Vagina (tissue), 2 donors: Measurements from ENCODE around the gene LIMA1. TPM values are rescaled to one million over a fixed set of nuclear protein-coding genes. Genes with fewer than 3 reads are reported as not detected.
"Not testable (repeated sequence)": the region's sequence is repeated elsewhere in the genome, so short reads cannot be mapped to it uniquely, and the experiment has no call there.

Experiments
- DNase-seq, 2 donors: peaks; one replicate each; pipeline ENCODE4 v3.0.0-alpha.2; 2017; ENCODE audit errors: extremely low spot score in 2 of 2
- H3K27ac ChIP-seq: fragments of 200-600 bp; sonication (generic); one replicate; pipeline ENCODE4 v1.5.1; 2019
- H3K27me3 ChIP-seq: fragments of 200-600 bp; sonication (generic); one replicate; pipeline ENCODE4 v1.5.1; 2019
- H3K36me3 ChIP-seq, 2 donors: fragments of 200-600 bp; sonication (generic); one replicate each; pipeline ENCODE4 v1.5.1; 2017 to 2019
- H3K4me1 ChIP-seq: fragments of 200-600 bp; sonication (generic); one replicate; pipeline ENCODE4 v1.5.1; 2019
- H3K4me3 ChIP-seq, 2 donors: fragments of 200-600 bp; sonication (generic); 1 replicate in 1 of 2; 2 replicates in 1 of 2; pipeline ENCODE4 v1.5.1; 2016 to 2019
- H3K9me3 ChIP-seq: fragments of 200-600 bp; sonication (generic); one replicate; pipeline ENCODE4 v1.5.1; 2019
- CTCF ChIP-seq, 3 experiments: fragments of 450-650 bp in 2 of 3; fragments of 200-600 bp in 1 of 3; sonication (generic) in 1 of 3; IDR thresholded peaks; one replicate each; pipeline ENCODE4 v1.5.1; 2017 to 2019; ENCODE audit warnings: antibody characterized with exemption in 3 of 3, mild to moderate bottlenecking in 2 of 3, moderate library complexity in 2 of 3
- POLR2A ChIP-seq, 2 donors: fragments of 450-650 bp; IDR thresholded peaks; one replicate each; pipeline ENCODE4 v1.6.1; 2017; ENCODE audit warnings: antibody characterized with exemption in 2 of 2, mild to moderate bottlenecking in 2 of 2, moderate library complexity in 2 of 2
- POLR2AphosphoS5 ChIP-seq, 2 donors: sonication (generic); formaldehyde crosslinking; IDR thresholded peaks; one replicate each; pipeline ENCODE4 v1.9.0; 2017; ENCODE audit warnings: antibody characterized with exemption in 2 of 2, mild to moderate bottlenecking in 2 of 2, low read depth in 1 of 2; ENCODE audit not compliant: insufficient read depth in 1 of 2
- intact Hi-C: fragments of 100-400 bp; cut with DNase I; formaldehyde crosslinking; loops from one replicate; pipeline ENCODE4 v1.15.1; 2023
- total RNA-seq: library from RNA; depleted of rRNA; stranded (reverse); fragments of >200 nt; gene quantifications from one replicate; pipeline ENCODE4 v1.2.3, GENCODE V29; 2016

Gene LIMA1
- total RNA-seq, 1 donor from 2014 or later: 99.2 TPM

- Histone ChIP-seq H3K27ac (peak overlapping the region; percentile 18), H3K27me3 (no peaks in the 10 kb centered on the region), H3K9me3 (no peaks in the 10 kb centered on the region), H3K4me3 (no peak overlapping the region), H3K4me1 (peaks cover 22% of the 10 kb centered on the region), H3K36me3 (no peaks in the 10 kb centered on the region)
- no peak for DNase-seq
- TF ChIP-seq POLR2AphosphoS5 (IDR thresholded peaks at IDR 0.05; ENCODE audit: insufficient read depth in 1 of 2, low read depth in 1 of 2) (peak in 1 of 2 donors; percentile 30), POLR2A (IDR thresholded peaks at IDR 0.05) (no peak), CTCF (IDR thresholded peaks at IDR 0.05) (no peak)
- intact Hi-C loops: no loop called here
Measured at GRCh38 chr12:50251619-50252252, 31.6 kb downstream of the LIMA1 start.

- H3K36me3 ChIP-seq: no peaks in the 10 kb centered on the region
- peaks cover 30% of the 10 kb centered on the region for H3K4me1 ChIP-seq
- no peak for TF ChIP-seq POLR2A (IDR thresholded peaks at IDR 0.05)
- no peak for TF ChIP-seq CTCF (IDR thresholded peaks at IDR 0.05)
- no peak for TF ChIP-seq POLR2AphosphoS5 (IDR thresholded peaks at IDR 0.05; ENCODE audit: insufficient read depth in 1 of 2, low read depth in 1 of 2)
- no peak for DNase-seq
- no peaks in the 10 kb centered on the region for H3K9me3 ChIP-seq
- no peak overlapping the region for H3K27ac ChIP-seq
- H3K27me3 ChIP-seq: no peaks in the 10 kb centered on the region
- intact Hi-C loops: no loop called here
- H3K4me3 ChIP-seq: no peak overlapping the region
Measured at GRCh38 chr12:50249464-50250182, 33.7 kb downstream of the LIMA1 start.

GRCh38 chr12:50248883-50249282 is 34.4 kb downstream of the LIMA1 start:
- Histone ChIP-seq H3K36me3 (no peaks in the 10 kb centered on the region), H3K4me3 (no peak overlapping the region), H3K9me3 (no peaks in the 10 kb centered on the region), H3K4me1 (peaks cover 29% of the 10 kb centered on the region), H3K27me3 (no peaks in the 10 kb centered on the region), H3K27ac (no peak overlapping the region)
- intact Hi-C loops: no loop called here
- no peak for DNase-seq
- no peak for TF ChIP-seq CTCF (IDR thresholded peaks at IDR 0.05)
- TF ChIP-seq POLR2AphosphoS5 (IDR thresholded peaks at IDR 0.05; ENCODE audit: insufficient read depth in 1 of 2, low read depth in 1 of 2): no peak
- TF ChIP-seq POLR2A (IDR thresholded peaks at IDR 0.05): no peak

GRCh38 chr12:50248411-50248810 is 34.9 kb downstream of the LIMA1 start:
- no peak overlapping the region for H3K4me3 ChIP-seq
- H3K27ac ChIP-seq: no peak overlapping the region
- no peaks in the 10 kb centered on the region for H3K36me3 ChIP-seq
- DNase-seq: no peak
- TF ChIP-seq POLR2AphosphoS5 (IDR thresholded peaks at IDR 0.05; ENCODE audit: insufficient read depth in 1 of 2, low read depth in 1 of 2) (no peak), CTCF (IDR thresholded peaks at IDR 0.05) (no peak), POLR2A (IDR thresholded peaks at IDR 0.05) (no peak)
- H3K4me1 ChIP-seq: peaks cover 30% of the 10 kb centered on the region
- no peaks in the 10 kb centered on the region for H3K27me3 ChIP-seq
- H3K9me3 ChIP-seq: no peaks in the 10 kb centered on the region
- intact Hi-C loops: no loop called here

GRCh38 chr12:50247665-50248064 is 35.7 kb downstream of the LIMA1 start:
- DNase-seq, H3K36me3 ChIP-seq, H3K9me3 ChIP-seq, intact Hi-C loops, H3K4me3 ChIP-seq, H3K27me3 ChIP-seq: not testable (repeated sequence)
- peak overlapping the region; percentile 75 for H3K27ac ChIP-seq
- H3K4me1 ChIP-seq: peaks cover 37% of the 10 kb centered on the region
